Right ventricle myocardium superior (tissue), 1 donor: ENCODE measurements around the gene TPP1. TPM values are rescaled to one million over a fixed set of nuclear protein-coding genes. Genes with fewer than 3 reads are reported as not detected.

Experiments
- total RNA-seq: library from RNA; stranded (reverse); fragmentation: NEBNext Ultra II Directional; extraction: Animal tissue kit (Norgen Biotek cat#: 25700); gene quantifications from one replicate; pipeline ENCODE4 v1.2.1, GENCODE V29; 2021
- donor health status: DM: no; HTN: yes; CAD: no; lungs with severe emphysema.

The TPP1 gene
- total RNA-seq, 1 donor from 2014 or later: 71.5 TPM

Other genes with a start within 250 kb of the TPP1 start
- 51.6 TPM for gene SMPD1, start 228.9 kb downstream of the TPP1 start, total RNA-seq
- gene APBB1, start 200.3 kb downstream of the TPP1 start, total RNA-seq: 75.8 TPM
- 0.35 TPM for gene HPX, start 178.4 kb downstream of the TPP1 start, total RNA-seq
- 11.4 TPM for gene TRIM3, start 145.5 kb downstream of the TPP1 start, total RNA-seq
- gene ARFIP2, start 138.1 kb downstream of the TPP1 start, total RNA-seq: 13.9 TPM
- gene TIMM10B, start 137.9 kb downstream of the TPP1 start, total RNA-seq: 14.1 TPM
- gene DNHD1, start 122.1 kb downstream of the TPP1 start, total RNA-seq: 4.2 TPM
- gene RRP8, start 15.8 kb downstream of the TPP1 start, total RNA-seq: 19.8 TPM
- 191 TPM for gene ILK, start 15.6 kb downstream of the TPP1 start, total RNA-seq
- 83.6 TPM for gene TAF10, start 7.2 kb downstream of the TPP1 start, total RNA-seq
- 9.6 TPM for gene DCHS1, start 36.4 kb upstream of the TPP1 start, total RNA-seq
- gene MRPL17, start 63.9 kb upstream of the TPP1 start, total RNA-seq: 46.5 TPM
- gene OR2AG2, start 152.6 kb upstream of the TPP1 start, total RNA-seq: not detected
- not detected for gene OR2AG1, start 163.6 kb upstream of the TPP1 start, total RNA-seq
- gene OR6A2, start 180.3 kb upstream of the TPP1 start, total RNA-seq: not detected
- not detected for gene OR10A5, start 226.3 kb upstream of the TPP1 start, total RNA-seq
- gene OR10A2, start 243.6 kb upstream of the TPP1 start, total RNA-seq: not detected